Gastroesophageal sphincter (tissue), 4 donors: ENCODE data around the gene TMEM50B. TPM values are rescaled to one million over a fixed set of nuclear protein-coding genes. Genes with fewer than 3 reads are reported as not detected.

Experiments
- ATAC-seq: fragments of 150-250 bp; one replicate; pipeline ENCODE4 v1.9.1; 2016; ENCODE audit warnings: mild to moderate bottlenecking, moderate library complexity
- H3K27ac ChIP-seq, 4 donors: fragments of 200-600 bp; sonication (generic) in 3 of 4; 1 replicate in 3 of 4; 2 replicates in 1 of 4; pipeline ENCODE4 v1.5.1; 2016 to 2019
- H3K27me3 ChIP-seq: fragments of 200-600 bp; sonication (generic); one replicate; pipeline ENCODE4 v1.5.1; 2019
- H3K36me3 ChIP-seq, 2 donors: fragments of 200-600 bp; sonication (generic); one replicate each; pipeline ENCODE4 v1.5.1; 2019; ENCODE audit warnings: control low read depth in 1 of 2
- H3K4me1 ChIP-seq, 3 donors: fragments of 200-600 bp; sonication (generic); 1 replicate in 2 of 3; 2 replicates in 1 of 3; pipeline ENCODE4 v1.5.1; 2016 to 2019; ENCODE audit warnings: control low read depth in 2 of 3
- H3K4me3 ChIP-seq, 2 donors: fragments of 200-600 bp; sonication (generic); one replicate each; pipeline ENCODE4 v1.5.1; 2019; ENCODE audit warnings: mild to moderate bottlenecking in 1 of 2, moderate library complexity in 1 of 2
- H3K9me3 ChIP-seq, 3 donors: fragments of 200-600 bp; sonication (generic); one replicate each; pipeline ENCODE4 v1.5.1; 2017 to 2019; ENCODE audit warnings: control low read depth in 2 of 3
- CTCF ChIP-seq, 4 experiments: fragments of 200-600 bp in 2 of 4; fragments of 450-650 bp in 2 of 4; sonication (generic) in 1 of 4; IDR thresholded peaks; one replicate each; pipeline ENCODE4 v1.5.1; 2017 to 2019; ENCODE audit warnings: antibody characterized with exemption in 4 of 4, mild to moderate bottlenecking in 2 of 4, moderate library complexity in 2 of 4
- EP300 ChIP-seq: sonication (generic); formaldehyde crosslinking; IDR thresholded peaks from one replicate; pipeline ENCODE4 v1.6.1; 2017; ENCODE audit warnings: antibody characterized with exemption, mild to moderate bottlenecking
- POLR2A ChIP-seq, 2 donors: fragments of 450-650 bp; IDR thresholded peaks; one replicate each; pipeline ENCODE4 v1.6.1; 2017; ENCODE audit warnings: antibody characterized with exemption in 2 of 2, mild to moderate bottlenecking in 2 of 2, moderate library complexity in 1 of 2
- POLR2AphosphoS5 ChIP-seq: sonication (generic); formaldehyde crosslinking; IDR thresholded peaks from one replicate; pipeline ENCODE4 v1.6.1; 2017; ENCODE audit warnings: antibody characterized with exemption
- WGBS, 2 donors: methylation state at CpG; one replicate each; pipeline ENCODE4 v1.1.5; 2018; ENCODE audit warnings: low coverage in 1 of 2; 5-methylcytosine and 5-hydroxymethylcytosine counted together
- total RNA-seq, 4 donors: library from RNA; depleted of rRNA; stranded (reverse); fragments of >200 nt; gene quantifications; one replicate each; pipeline ENCODE4 v1.1.0, GENCODE V29; 2016

The TMEM50B gene
- total RNA-seq, 4 donors from 2014 or later, result 56.4 to 175 (median 90.0) TPM

GRCh38 chr21:33491373-33492102 is 11.8 kb upstream of the TMEM50B start, which contains the start of gene DNAJC28:
TSS of gene DNAJC28 (minus strand) at chr21:33491716. CDS start at chr21:33489393, 2,323 bp downstream.
- Histone ChIP-seq H3K36me3 (no peaks in the 10 kb centered on the region), H3K4me1 (peaks cover 0 to 15% (median 0%) of the 10 kb centered on the region in 3 donors), H3K27me3 (no peaks in the 10 kb centered on the region), H3K4me3 (peak within 1 kb of the TSS; percentile 44 to 70), H3K27ac (peak within 1 kb of the TSS; percentile 2 to 86 (median 84)), H3K9me3 (no peaks in the 10 kb centered on the region)
- ATAC-seq, result peak; percentile 98
- WGBS, 2 donors, result 0% methylated on average over 14 of the region's 52 CpGs; no CpG with 5 or more reads in 1 of the 2 donors
- TF ChIP-seq POLR2AphosphoS5 (peak; percentile 58), EP300 (no peak), CTCF (IDR thresholded peaks at IDR 0.05) (peak in 1 of 4 experiments; percentile 17), POLR2A (IDR thresholded peaks at IDR 0.05) (peak in 1 of 2 donors; percentile 34)

- Histone ChIP-seq H3K4me1 (peaks cover 0 to 15% (median 0%) of the 10 kb centered on the region in 3 donors), H3K9me3 (no peaks in the 10 kb centered on the region), H3K27ac (peak overlapping the region in 3 of 4 donors; percentile 84 to 86 (median 85)), H3K36me3 (no peaks in the 10 kb centered on the region), H3K27me3 (no peaks in the 10 kb centered on the region), H3K4me3 (peak overlapping the region; percentile 44 to 70)
- ATAC-seq, result no peak
- 7 to 27% methylated on average over 6 to 10 of the region's 12 CpGs for WGBS, 2 donors
- no peak for TF ChIP-seq EP300
- TF ChIP-seq POLR2A (IDR thresholded peaks at IDR 0.05), result no peak
- no peak for TF ChIP-seq POLR2AphosphoS5
- TF ChIP-seq CTCF (IDR thresholded peaks at IDR 0.05), result no peak
Measured at GRCh38 chr21:33490991-33491372, 11.2 kb upstream of the TMEM50B start.

GRCh38 chr21:33488936-33489335 is 9.2 kb upstream of the TMEM50B start:
- TF ChIP-seq POLR2AphosphoS5 (no peak), CTCF (IDR thresholded peaks at IDR 0.05) (no peak), POLR2A (IDR thresholded peaks at IDR 0.05) (no peak), EP300 (no peak)
- no peak overlapping the region for H3K4me3 ChIP-seq
- 91 to 94% methylated on average over 4 of the region's 4 CpGs for WGBS, 2 donors
- H3K9me3 ChIP-seq, result no peaks in the 10 kb centered on the region
- H3K36me3 ChIP-seq, result no peaks in the 10 kb centered on the region
- ATAC-seq, result no peak
- peaks cover 0 to 15% (median 0%) of the 10 kb centered on the region in 3 donors for H3K4me1 ChIP-seq
- no peak overlapping the region for H3K27ac ChIP-seq
- no peaks in the 10 kb centered on the region for H3K27me3 ChIP-seq

GRCh38 chr21:33487996-33488395 is 8.2 kb upstream of the TMEM50B start:
- H3K27me3 ChIP-seq, result no peaks in the 10 kb centered on the region
- no peak overlapping the region for H3K27ac ChIP-seq
- H3K4me1 ChIP-seq, result peaks cover 0 to 15% (median 0%) of the 10 kb centered on the region in 3 donors
- no peaks in the 10 kb centered on the region for H3K9me3 ChIP-seq
- no peak for TF ChIP-seq POLR2A (IDR thresholded peaks at IDR 0.05)
- H3K4me3 ChIP-seq, result no peak overlapping the region
- ATAC-seq, result no peak
- H3K36me3 ChIP-seq, result no peaks in the 10 kb centered on the region
- 95 to 96% methylated on average over 4 to 5 of the region's 5 CpGs for WGBS, 2 donors

- H3K4me3 ChIP-seq, result no peak overlapping the region
- H3K9me3 ChIP-seq, result no peaks in the 10 kb centered on the region
- ATAC-seq, result no peak
- H3K27me3 ChIP-seq, result no peaks in the 10 kb centered on the region
- peaks cover 0 to 27% (median 4%) of the 10 kb centered on the region in 3 donors for H3K4me1 ChIP-seq
- TF ChIP-seq POLR2AphosphoS5 (no peak), CTCF (IDR thresholded peaks at IDR 0.05) (no peak), POLR2A (IDR thresholded peaks at IDR 0.05) (no peak), EP300 (no peak)
- no peak overlapping the region for H3K27ac ChIP-seq
- no peaks in the 10 kb centered on the region for H3K36me3 ChIP-seq
- 77 to 97% methylated on average over 2 to 3 of the region's 9 CpGs for WGBS, 2 donors
Measured at GRCh38 chr21:33481314-33481943, 1.7 kb upstream of the TMEM50B start.
